Raji (cell line): ENCODE results near the gene CKAP4.

Source experiments
- POLR2A ChIP-seq: IDR thresholded peaks from 2 replicates; pipeline ENCODE4 v1.6.1; 2011; ENCODE audit warnings: low read depth, low read length, control low read depth; ENCODE audit not compliant: insufficient read depth

Gene CKAP4, protein sequence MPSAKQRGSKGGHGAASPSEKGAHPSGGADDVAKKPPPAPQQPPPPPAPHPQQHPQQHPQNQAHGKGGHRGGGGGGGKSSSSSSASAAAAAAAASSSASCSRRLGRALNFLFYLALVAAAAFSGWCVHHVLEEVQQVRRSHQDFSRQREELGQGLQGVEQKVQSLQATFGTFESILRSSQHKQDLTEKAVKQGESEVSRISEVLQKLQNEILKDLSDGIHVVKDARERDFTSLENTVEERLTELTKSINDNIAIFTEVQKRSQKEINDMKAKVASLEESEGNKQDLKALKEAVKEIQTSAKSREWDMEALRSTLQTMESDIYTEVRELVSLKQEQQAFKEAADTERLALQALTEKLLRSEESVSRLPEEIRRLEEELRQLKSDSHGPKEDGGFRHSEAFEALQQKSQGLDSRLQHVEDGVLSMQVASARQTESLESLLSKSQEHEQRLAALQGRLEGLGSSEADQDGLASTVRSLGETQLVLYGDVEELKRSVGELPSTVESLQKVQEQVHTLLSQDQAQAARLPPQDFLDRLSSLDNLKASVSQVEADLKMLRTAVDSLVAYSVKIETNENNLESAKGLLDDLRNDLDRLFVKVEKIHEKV

DNA sequence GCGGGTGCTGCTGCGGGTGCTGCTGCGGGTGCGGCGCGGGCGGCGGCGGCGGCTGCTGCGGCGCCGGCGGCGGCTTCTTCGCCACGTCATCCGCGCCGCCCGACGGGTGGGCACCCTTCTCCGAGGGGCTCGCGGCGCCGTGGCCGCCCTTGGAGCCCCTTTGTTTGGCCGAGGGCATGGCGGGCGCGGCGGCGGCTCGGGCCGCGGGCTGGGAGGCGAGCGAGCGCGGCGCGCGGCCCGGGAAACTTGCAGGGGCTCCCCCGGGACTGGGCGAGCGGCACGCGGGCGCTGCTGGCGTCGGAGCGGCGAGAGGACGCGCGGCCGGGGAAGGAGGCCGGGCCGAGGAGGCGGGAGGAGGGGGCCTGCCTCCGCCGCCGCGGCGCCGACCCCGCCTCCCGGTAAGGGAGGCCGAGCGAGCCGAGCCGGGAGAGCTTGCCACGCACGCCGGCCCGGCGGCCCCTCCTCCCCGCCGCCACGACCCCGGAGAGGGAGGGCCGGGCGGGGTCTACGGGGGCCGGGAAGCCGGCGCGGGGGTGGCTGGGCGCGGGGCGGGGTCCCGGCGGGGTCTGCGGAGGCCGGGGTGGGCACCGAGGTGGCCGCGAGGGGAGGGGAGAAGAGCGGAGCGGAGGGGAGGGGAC lies at the start of gene CKAP4:
CKAP4 (minus strand) TSS at position 347 of the 638 bp plus-strand sequence; CDS start at position 178, 169 bp downstream.
- 0 out of 2 replicates have a peak, but pooled peaks have one; percentile 11 for TF ChIP-seq POLR2A

DNA sequence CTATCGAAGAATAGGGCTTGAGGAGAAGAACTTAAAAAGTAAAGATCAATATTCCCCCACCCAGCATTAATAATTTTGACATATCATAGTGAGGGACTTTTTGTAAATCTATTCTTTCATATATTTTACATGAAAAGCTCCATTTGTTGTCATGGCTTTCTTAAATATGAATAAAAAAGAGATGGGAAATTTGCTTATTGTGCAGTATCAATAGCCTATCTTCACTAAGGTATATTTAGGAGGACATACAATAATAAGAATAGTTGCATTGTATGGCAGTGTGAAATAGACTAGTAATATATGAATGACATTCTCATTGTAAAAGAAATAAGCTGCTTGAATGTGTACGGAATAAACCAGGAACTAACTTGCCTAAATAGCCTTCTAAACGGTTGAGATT lies 49.3 kb upstream of the CKAP4 start:
- no peak for TF ChIP-seq POLR2A

DNA sequence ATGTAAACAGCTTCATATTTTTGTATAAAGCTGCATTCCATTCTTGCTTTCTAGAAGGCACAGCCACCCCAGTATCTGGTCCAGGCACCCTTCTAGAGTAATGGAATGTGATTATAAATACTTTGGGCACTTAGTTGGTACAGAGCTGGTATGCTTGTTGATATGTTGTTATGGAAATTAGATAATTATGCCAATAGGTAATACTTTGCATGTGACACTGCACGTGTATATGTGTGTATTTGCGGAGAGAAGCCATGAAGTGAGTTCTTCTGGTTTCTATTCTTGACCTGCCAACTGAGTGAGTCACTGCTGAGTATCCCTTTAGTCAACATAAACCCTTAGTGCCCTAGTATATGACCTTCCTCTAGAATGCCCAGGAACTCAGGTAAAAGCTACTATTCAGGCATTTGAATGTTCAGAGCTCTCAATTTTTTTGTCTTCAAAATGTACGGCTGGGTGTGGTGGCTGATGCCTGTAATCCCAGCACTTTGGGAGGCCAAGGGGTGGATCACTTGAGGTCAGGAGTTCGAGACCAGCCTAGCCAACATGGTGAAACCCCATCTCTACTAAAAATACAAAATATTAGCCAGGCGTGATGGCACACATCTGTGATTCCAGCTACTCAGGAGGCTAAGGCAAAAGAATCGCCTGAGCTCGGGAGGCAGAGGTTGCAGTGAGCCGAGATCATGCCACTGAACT lies 48.5 kb upstream of the CKAP4 start:
- TF ChIP-seq POLR2A, result no peak

DNA sequence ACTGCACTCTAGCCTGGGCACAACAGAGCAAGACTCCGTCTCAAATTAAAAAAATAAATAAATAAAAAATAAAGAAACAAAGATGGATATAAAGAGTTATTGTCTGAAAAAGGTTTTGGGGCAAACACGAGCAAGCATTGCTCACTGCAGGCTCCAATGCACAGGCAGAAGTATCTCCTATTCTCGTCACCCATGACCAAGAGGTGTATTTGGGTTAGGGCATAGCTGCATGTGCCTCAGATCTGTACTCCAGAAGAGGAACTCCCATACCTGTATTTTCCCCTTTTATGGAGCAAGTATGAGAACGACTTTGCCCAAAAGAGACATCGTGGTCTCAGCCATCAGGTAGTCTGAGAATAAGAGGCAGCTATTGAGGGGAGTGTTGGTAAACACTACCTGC lies 44.5 kb upstream of the CKAP4 start:
- TF ChIP-seq POLR2A, result no peak

DNA sequence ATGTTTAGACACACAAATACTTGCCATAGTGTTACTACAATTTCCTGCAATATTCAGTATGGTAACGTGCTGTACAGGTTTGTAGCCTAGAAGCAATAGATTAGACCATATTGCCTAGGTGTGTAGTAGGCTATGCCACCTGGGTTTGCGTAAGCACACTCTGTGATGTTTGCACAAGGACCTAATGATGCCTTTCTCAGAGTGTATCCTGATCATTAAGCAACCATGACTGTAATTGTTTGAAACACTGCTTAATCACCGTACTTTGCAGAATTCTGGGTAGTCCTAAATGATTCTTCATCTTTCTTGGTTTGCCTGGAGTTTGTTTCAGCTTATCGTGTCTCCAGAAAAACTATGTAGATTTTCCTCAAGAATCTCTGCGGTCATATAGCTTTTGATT lies 43.5 kb upstream of the CKAP4 start:
- no peak for TF ChIP-seq POLR2A

DNA sequence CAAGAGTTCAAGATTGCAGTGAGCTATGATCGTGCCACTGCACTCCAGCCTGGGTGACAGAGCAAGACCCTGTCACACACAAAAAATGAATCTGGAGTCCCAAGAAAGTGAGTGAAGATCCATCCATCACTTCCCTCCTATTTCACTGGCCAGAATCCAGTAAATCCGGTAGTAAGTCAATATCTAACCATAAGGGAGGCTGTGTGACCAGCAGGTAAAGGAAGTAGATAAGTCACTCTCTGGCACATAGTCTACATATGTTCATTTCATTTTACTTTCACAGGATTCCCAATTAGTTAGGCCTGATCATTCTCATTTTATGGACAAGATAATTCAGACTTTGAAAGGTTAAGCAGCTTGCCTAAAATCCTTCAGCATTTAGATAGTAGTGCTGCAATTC lies 42.8 kb upstream of the CKAP4 start:
- no peak for TF ChIP-seq POLR2A

DNA sequence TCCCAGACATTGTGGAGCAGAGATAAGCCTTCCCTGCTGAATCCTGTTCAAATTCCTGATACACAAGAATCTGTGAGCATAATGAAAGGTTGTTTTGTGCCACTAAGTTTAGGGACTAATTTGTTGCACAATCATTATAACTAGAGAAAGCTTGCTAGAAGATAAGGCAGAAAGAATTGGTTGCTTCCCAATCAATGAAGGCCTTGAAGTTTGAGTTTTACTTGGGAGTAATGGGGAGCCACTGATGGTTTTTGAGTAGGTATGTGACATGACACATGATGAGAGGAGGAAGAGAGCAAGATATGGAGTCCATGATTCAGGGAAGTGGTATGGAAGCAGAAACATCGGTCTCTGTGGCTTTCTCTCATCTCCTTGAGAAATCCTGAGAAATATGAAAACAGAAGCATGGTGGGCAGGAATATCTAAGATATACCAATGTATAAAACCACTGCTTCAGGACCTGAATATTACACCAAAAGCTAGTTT lies 41.4 kb upstream of the CKAP4 start:
- TF ChIP-seq POLR2A, result no peak

DNA sequence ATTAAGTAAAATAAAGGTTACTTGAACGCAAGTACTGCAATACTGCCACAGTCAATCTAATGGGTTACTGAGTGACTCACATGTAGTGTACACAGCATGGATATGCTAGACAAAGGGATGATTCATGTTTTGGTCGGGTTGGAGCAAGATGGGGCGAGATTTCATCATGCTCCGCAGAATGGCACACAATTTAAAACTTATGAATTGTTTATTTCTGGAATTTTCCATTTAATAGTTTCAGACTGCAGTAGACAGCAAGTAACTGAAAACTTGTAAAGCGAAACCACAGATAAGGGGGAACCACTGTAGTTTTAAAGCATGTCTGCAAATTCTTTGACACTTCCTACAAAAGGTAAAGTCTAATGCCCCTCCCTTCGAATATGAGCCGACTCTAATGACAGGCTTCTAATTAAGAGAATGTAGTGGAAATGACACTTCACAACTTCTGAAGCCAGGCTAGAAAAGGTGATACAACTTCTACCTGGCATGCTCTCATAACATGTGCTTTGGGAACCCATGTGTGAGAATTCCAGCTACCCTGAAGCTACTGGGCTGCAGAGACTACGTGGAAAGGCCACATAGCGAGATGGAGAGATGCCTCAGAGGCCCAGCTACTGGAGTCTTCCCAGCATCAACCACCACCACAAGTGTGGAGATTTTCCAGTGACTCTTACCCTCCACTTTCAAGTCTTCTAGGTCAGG lies 40.8 kb upstream of the CKAP4 start:
- TF ChIP-seq POLR2A, result no peak

DNA sequence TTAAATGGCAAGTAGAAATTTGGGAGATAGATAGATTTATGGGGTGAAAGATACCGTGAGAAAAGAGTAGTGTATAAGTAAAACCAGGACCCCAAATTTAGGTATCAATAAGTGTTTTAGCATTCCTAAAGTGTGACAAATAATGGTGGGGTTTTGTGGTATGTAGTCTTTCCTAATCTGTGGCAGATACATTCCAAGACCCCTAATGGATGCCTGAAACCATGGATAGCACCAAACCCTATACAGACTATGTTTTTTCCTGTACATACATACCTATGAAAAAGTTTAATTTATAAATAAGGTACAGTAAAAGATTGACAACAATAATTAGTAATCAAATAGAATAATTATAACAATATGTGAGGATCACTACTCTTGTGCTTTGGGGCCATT lies 40.3 kb upstream of the CKAP4 start:
- no peak for TF ChIP-seq POLR2A

DNA sequence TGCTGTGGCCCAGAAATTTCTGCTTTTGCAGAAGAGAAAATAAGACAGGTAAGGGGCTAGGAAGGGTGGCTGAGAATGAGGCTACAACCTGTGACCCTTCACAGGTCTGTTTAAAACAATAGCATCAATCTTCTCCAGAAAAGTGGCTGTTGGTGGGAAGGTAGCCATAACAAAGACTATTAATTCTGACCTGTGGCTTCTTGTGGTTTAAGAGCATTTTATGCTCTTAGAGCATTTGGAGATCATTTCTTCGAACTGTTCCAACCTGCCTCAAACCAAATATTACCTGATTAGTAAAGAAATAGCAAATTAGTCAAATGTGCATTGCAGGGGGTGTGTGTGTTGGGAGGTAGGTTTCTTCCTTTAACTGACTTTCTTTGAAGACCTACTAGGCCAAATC lies 39.5 kb upstream of the CKAP4 start:
- no peak for TF ChIP-seq POLR2A

DNA sequence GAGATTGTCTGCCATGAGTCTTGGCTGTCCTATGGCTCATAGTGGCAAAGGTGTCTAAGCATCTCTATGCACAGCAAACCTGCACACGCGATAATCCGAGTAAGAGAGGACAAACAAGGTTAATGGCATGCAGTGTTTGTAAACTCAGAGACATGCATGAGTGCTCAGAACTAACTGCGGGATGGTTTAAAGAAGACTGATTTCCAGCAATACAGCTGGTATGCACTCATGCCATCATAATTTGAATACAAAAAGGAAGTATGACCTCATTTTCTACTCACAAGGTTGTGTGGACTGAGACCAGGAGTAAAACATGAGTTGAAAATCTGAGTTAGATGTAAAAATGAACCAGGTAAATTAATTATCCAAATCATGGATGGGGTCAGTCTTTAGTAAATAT lies 38.2 kb upstream of the CKAP4 start:
- TF ChIP-seq POLR2A, result no peak

DNA sequence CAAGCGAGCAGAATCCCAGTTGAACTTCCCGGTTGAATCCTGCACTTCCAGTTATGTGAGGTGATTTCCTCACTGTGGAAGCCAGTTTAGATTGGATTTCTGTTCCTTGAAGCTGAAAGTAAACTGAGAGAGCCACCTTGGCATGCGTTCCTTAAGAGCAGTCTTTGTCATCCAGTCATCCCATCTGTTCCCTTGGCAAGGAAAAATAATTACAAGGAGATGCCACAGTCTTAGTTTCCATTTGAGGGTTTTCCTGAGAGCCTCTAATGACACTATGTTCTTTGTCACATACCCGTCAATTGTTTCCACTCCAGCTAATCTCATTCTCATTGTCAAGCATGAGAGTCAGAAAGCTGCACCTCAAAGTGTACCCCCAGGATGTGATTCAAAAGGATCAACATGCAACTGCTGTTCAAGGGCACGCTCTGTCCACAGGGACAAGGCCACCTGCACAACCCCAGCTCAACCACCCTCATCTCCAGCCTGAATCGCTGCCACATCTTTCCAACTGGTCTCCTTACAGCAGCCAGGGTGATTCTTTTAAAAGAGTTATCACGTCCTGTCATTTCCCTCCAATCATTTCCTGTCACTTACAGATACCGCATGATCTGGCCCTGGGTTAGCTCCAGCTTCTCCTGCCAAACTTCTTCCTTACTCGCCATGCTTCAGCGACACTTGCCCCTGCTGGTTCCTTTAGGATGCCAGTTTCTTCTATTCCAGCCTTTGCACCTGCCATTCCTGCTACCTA lies 36.7 kb upstream of the CKAP4 start:
- no peak for TF ChIP-seq POLR2A

DNA sequence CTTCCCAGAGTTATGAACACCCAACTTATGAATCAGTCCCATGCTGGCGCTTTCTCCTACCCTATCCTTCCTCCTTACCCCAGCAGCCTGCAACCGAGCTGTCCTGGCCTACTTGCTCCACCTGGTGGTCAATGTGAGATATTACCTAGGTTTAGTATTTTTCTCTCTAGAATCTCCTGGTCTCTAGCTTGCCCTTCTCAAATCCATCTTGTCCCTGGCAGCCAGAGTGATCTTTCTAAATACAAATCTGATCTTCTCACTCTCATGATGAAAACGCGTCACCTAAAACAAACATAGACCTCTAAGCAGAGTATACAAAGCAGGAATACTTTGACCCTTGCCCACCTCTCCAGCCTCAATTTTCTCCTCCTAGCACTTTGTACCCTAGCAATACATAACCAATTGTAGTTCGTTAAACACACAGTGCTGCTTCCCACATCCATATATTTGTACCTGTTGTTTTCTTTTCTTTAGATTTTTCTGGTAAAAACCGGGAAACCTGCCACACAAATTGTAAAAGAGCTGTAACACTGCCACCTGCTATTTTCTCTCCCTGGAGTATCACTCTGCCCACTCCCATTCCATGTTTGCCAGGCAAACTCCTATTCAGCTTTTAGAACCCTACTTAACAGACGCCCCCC lies 34.8 kb upstream of the CKAP4 start:
- TF ChIP-seq POLR2A, result no peak

DNA sequence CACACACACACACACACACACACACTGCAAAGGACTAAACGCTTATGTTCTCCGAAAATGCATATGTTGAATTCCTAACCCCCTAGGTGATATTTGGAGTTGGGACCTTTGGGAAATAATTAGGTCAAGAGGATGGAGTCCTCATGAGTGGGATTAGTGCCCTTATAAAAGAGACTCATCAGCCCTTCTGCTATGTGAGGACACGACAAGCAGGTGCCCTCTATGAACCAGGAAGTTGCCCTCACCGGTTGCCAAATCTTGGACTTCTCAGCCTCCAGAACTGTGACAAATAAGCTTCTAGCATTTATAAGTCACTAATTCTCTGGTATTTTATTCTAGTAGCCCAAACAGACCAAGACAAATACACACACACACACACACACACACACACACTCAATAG lies 34.0 kb upstream of the CKAP4 start:
- no peak for TF ChIP-seq POLR2A
